GM23338 (cell line): ENCODE measurements around the gene ATP2A3. TPM values are rescaled to one million over a fixed set of nuclear protein-coding genes. Genes with fewer than 3 reads are reported as not detected.

Source experiments
- ATAC-seq: fragments of 200-7000 bp; cut with Tn5 transposase; 3 replicates; pipeline ENCODE4 v1.9.1; 2020
- DNase-seq: peaks from one replicate; pipeline ENCODE4 v3.0.0-alpha.2; 2015; ENCODE audit warnings: low spot score
- H2AFZ ChIP-seq: fragments of 200-600 bp; sonication (generic); 2 replicates; pipeline ENCODE4 v1.8.0; 2016; ENCODE audit warnings: antibody characterized with exemption, mild to moderate bottlenecking, moderate library complexity
- H3F3A ChIP-seq: fragments of 200-600 bp; sonication (generic); replicated peaks from 2 replicates; pipeline ENCODE4 v1.8.0; 2017; ENCODE audit warnings: antibody characterized with exemption, mixed run types, low read depth
- H3K27ac ChIP-seq: fragments of 200-600 bp; sonication (generic); 2 replicates; pipeline ENCODE4 v1.6.1; 2016; ENCODE audit warnings: low read depth
- H3K27me3 ChIP-seq: fragments of 200-600 bp; sonication (generic); 2 replicates; pipeline ENCODE4 v1.8.0; 2016; ENCODE audit warnings: mild to moderate bottlenecking, mixed run types, moderate library complexity; ENCODE audit not compliant: insufficient read depth
- H3K36me3 ChIP-seq: fragments of 200-600 bp; sonication (generic); 2 replicates; pipeline ENCODE4 v1.8.0; 2016; ENCODE audit warnings: mild to moderate bottlenecking; ENCODE audit not compliant: insufficient read depth
- H3K4me1 ChIP-seq: fragments of 200-600 bp; sonication (generic); 2 replicates; pipeline ENCODE4 v1.8.0; 2016; ENCODE audit warnings: mild to moderate bottlenecking, moderate library complexity; ENCODE audit not compliant: insufficient read depth
- H3K4me2 ChIP-seq: fragments of 200-600 bp; sonication (generic); 2 replicates; pipeline ENCODE4 v1.7.1; 2017; ENCODE audit warnings: mixed run types
- H3K4me3 ChIP-seq: fragments of 200-600 bp; sonication (generic); 2 replicates; pipeline ENCODE4 v1.6.1; 2016; ENCODE audit warnings: mixed run types
- H3K79me2 ChIP-seq: fragments of 200-600 bp; sonication (generic); replicated peaks from 2 replicates; pipeline ENCODE4 v1.8.0; 2017; ENCODE audit warnings: mild to moderate bottlenecking; ENCODE audit not compliant: insufficient read depth
- H3K9me2 ChIP-seq: fragments of 200-600 bp; sonication (generic); 2 replicates; pipeline ENCODE4 v1.8.0; 2017; ENCODE audit not compliant: insufficient read depth
- H4K20me1 ChIP-seq: fragments of 200-600 bp; sonication (generic); replicated peaks from 2 replicates; pipeline ENCODE4 v1.8.0; 2017; ENCODE audit warnings: mild to moderate bottlenecking; ENCODE audit not compliant: insufficient read depth
- H3K27ac Mint-ChIP-seq: 2 replicates; pipeline ENCODE4 v1.8.0; 2020; ENCODE audit warnings: inconsistent platforms, mild to moderate bottlenecking, moderate library complexity, mixed read lengths
- H3K27me3 Mint-ChIP-seq: 3 replicates; pipeline ENCODE4 v1.8.0; 2022; ENCODE audit warnings: low read depth, mild to moderate bottlenecking, moderate library complexity, mixed read lengths, inconsistent platforms; ENCODE audit not compliant: insufficient read depth, poor library complexity
- H3K36me3 Mint-ChIP-seq: 3 replicates; pipeline ENCODE4 v1.8.0; 2021; ENCODE audit warnings: low read depth, mild to moderate bottlenecking, inconsistent platforms, moderate library complexity, mixed read lengths
- H3K4me1 Mint-ChIP-seq: 3 replicates; pipeline ENCODE4 v1.8.0; 2020; ENCODE audit warnings: mild to moderate bottlenecking, inconsistent platforms, mixed read lengths
- H3K4me3 Mint-ChIP-seq: 3 replicates; pipeline ENCODE4 v1.8.0; 2021; ENCODE audit warnings: moderate library complexity, mild to moderate bottlenecking, inconsistent platforms, mixed read lengths
- H3K9me3 Mint-ChIP-seq: 3 replicates; pipeline ENCODE4 v1.8.0; 2020; ENCODE audit warnings: moderate library complexity, mild to moderate bottlenecking, inconsistent platforms, mixed read lengths
- CREB1 ChIP-seq: fragments of 250-450 bp; sonication (Bioruptor Pico); IDR thresholded peaks from 2 replicates; pipeline ENCODE4 v1.5.0; 2020; ENCODE audit warnings: low read depth, mild to moderate bottlenecking, moderate library complexity
- CTCF ChIP-seq, 2 experiments: fragments of 200-600 bp in 1 of 2; sonication (generic) in 1 of 2; conservative IDR thresholded peaks; 2 replicates each; pipeline versions ENCODE4 v1.5.1 to v1.6.1; 2016 to 2017; ENCODE audit warnings: antibody characterized with exemption in 2 of 2, low read depth in 2 of 2, mild to moderate bottlenecking in 2 of 2, moderate library complexity in 1 of 2
- ETS1 ChIP-seq: IDR thresholded peaks from 2 replicates; pipeline ENCODE4 v1.6.1; 2016; ENCODE audit warnings: antibody characterized with exemption
- NANOG ChIP-seq: IDR thresholded peaks from 2 replicates; pipeline ENCODE4 v1.6.1; 2016; ENCODE audit warnings: antibody characterized with exemption, borderline replicate concordance
- ZNF331 ChIP-seq: fragments of 250-450 bp; sonication (Bioruptor Pico); IDR thresholded peaks from 2 replicates; pipeline ENCODE4 v1.5.0; 2020; ENCODE audit warnings: low read depth, mild to moderate bottlenecking, moderate library complexity
- polyA plus RNA-seq: library from polyadenylated mRNA; unstranded; fragments of >200 nt; fragmentation: Nextera tagmentation; extraction: Ambion mirVana; gene quantifications from 2 replicates; pipeline ENCODE4 v1.2.1, GENCODE V29; 2016
- total RNA-seq: library from RNA; depleted of rRNA; stranded (reverse); fragments of >200 nt; shearing (Covaris generic); gene quantifications from 2 replicates; pipeline ENCODE4 v1.2.3, GENCODE V29; 2014

Gene ATP2A3
- total and polyA plus RNA-seq, 2 experiments from 2014 or later = 9.6 to 35.2 TPM

GRCh38 chr17:3909257-3909656, 55.0 kb downstream of the ATP2A3 start:
- no peak overlapping the region for H2AFZ ChIP-seq
- DNase-seq = no peak
- no peaks in the 10 kb centered on the region for H3F3A ChIP-seq
- H3K27me3 Mint-ChIP-seq = peaks cover 9% of the 10 kb centered on the region
- H3K4me3 Mint-ChIP-seq = no peak overlapping the region
- peaks cover 5% of the 10 kb centered on the region; the same call in 1 of the 2 replicates for H3K4me1 ChIP-seq
- no peak for ATAC-seq
- no peaks in the 10 kb centered on the region for H4K20me1 ChIP-seq
- no peak overlapping the region for H3K27ac Mint-ChIP-seq
- H3K4me3 ChIP-seq = no peak overlapping the region
- no peak overlapping the region for H3K27ac ChIP-seq
- H3K9me2 ChIP-seq = no peaks in the 10 kb centered on the region
- no peaks in the 10 kb centered on the region for H3K36me3 ChIP-seq
- H3K4me1 Mint-ChIP-seq = peaks cover 12% of the 10 kb centered on the region; the same call in 2 of the 3 replicates
- no peak overlapping the region for H3K4me2 ChIP-seq
- TF ChIP-seq CTCF (conservative IDR thresholded peaks at IDR 0.05; ENCODE audit: low read depth in 2 of 2) (no peak), ETS1 (no peak), CREB1 (no peak), NANOG (no peak), ZNF331 (no peak)
- no peaks in the 10 kb centered on the region for H3K79me2 ChIP-seq
- H3K36me3 Mint-ChIP-seq = no peaks in the 10 kb centered on the region
- H3K27me3 ChIP-seq = no peaks in the 10 kb centered on the region
- no peaks in the 10 kb centered on the region for H3K9me3 Mint-ChIP-seq

DNA sequence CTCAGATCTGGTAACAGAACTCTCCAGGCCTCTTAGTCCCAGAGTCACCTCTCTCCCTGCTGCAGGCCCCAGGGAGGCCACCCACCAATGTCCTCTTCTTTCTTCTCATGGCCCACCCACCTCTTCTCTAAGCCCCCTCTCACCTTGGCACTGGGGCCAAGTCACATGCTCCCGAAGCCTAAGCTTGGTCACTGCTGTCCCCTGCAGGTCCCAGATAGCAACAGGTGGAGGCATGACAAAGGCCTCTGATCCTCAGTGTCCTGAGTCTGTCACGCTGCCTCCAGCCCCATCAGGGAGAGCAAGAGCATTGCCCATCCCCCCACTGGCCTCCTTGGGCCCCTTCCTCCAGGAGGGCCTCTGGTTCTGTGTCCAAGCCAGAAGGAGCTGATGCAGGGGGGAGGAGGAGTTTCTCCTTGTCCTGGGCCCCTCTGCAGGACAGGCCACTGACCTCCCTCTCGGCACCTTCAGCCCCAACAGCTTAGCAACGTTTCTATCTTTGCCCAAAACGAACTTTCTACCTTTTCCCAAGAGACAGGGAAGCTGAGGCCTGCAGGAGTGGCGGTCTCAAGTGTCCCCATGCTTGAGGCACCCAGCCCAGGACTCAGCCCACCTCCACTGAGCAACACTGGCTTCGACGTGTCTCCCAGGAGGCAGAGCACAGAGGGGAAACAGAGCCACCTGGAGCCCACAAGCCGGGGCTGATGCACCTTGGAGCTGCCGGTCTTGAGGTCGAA, 56.6 kb downstream of the ATP2A3 start:
- H2AFZ ChIP-seq = peak overlapping the region; percentile 69
- no peaks in the 10 kb centered on the region for H3K36me3 Mint-ChIP-seq
- peaks cover 12% of the 10 kb centered on the region for H3K27me3 Mint-ChIP-seq
- H3K4me3 ChIP-seq = no peak overlapping the region
- H3K36me3 ChIP-seq = no peaks in the 10 kb centered on the region
- H3K4me2 ChIP-seq = no peak overlapping the region
- no peaks in the 10 kb centered on the region for H3K79me2 ChIP-seq
- peak; percentile 14 for ATAC-seq
- peaks cover 17% of the 10 kb centered on the region for H3K4me1 Mint-ChIP-seq
- H3K4me1 ChIP-seq = peaks cover 13% of the 10 kb centered on the region
- H3K27me3 ChIP-seq = no peaks in the 10 kb centered on the region
- DNase-seq = no peak
- no peaks in the 10 kb centered on the region for H3K9me2 ChIP-seq
- H3K4me3 Mint-ChIP-seq = no peak overlapping the region
- no peak overlapping the region for H3K27ac ChIP-seq
- no peaks in the 10 kb centered on the region for H3F3A ChIP-seq
- H3K9me3 Mint-ChIP-seq = no peaks in the 10 kb centered on the region
- TF ChIP-seq CTCF (conservative IDR thresholded peaks at IDR 0.05; ENCODE audit: low read depth in 2 of 2) = peak; percentile 53 to 90
- TF ChIP-seq ZNF331 = no peak
- no peaks in the 10 kb centered on the region for H4K20me1 ChIP-seq
- peak overlapping the region; percentile 29; the same call in 1 of the 2 replicates for H3K27ac Mint-ChIP-seq
